ENCODE data around the gene DEDD.

Gene DEDD

GRCh38 chr1:161162052-161162451 lies 29.6 kb upstream of the DEDD start:
- no peaks in the 10 kb centered on the region for H3K9me3 ChIP-seq (ENCODE audit: control insufficient read depth, insufficient read depth, low read length)
- no peak overlapping the region for H3K27ac ChIP-seq (ENCODE audit: low read depth, low read length)
- H3K36me3 ChIP-seq (ENCODE audit: control insufficient read depth, insufficient read depth, low read length) = peaks cover 50% of the 10 kb centered on the region
- H3K27me3 ChIP-seq (ENCODE audit: control insufficient read depth, insufficient read depth, low read length) = no peaks in the 10 kb centered on the region
- H3K4me3 ChIP-seq (ENCODE audit: low read depth, low read length) = no peak overlapping the region
- peaks cover 3% of the 10 kb centered on the region; the same call in 1 of the 2 replicates for H3K4me1 ChIP-seq (ENCODE audit: control insufficient read depth, insufficient read depth, low read length)
- H3K9ac ChIP-seq (ENCODE audit: low read depth, low read length) = no peak overlapping the region

DNA sequence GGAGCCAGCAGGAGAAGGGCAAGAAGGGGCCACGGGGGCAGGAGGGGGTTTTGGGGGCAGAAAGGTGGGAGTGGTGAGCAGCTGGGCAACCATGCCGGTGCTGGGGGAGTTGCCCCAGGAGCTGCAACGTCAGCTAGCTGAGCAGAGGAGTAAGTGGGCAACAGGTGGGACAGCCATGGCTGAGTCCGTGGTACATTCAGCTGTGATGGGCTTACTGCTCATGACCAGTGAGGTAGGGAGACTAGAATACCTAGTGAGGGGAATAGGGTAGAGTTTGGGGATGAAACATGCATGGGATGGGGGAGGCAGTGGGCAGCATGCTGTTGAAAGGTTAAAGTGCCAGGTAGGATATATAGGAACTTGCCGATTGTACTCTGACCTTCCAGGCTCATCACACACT lies 29.2 kb upstream of the DEDD start:
- H3K4me3 ChIP-seq (ENCODE audit: low read depth, low read length) = no peak overlapping the region
- H3K27ac ChIP-seq (ENCODE audit: low read depth, low read length) = no peak overlapping the region
- H3K9ac ChIP-seq (ENCODE audit: low read depth, low read length) = no peak overlapping the region
- peaks cover 53% of the 10 kb centered on the region for H3K36me3 ChIP-seq (ENCODE audit: control insufficient read depth, insufficient read depth, low read length)
- no peaks in the 10 kb centered on the region for H3K27me3 ChIP-seq (ENCODE audit: control insufficient read depth, insufficient read depth, low read length)
- H3K9me3 ChIP-seq (ENCODE audit: control insufficient read depth, insufficient read depth, low read length) = no peaks in the 10 kb centered on the region
- peaks cover 3% of the 10 kb centered on the region; the same call in 1 of the 2 replicates for H3K4me1 ChIP-seq (ENCODE audit: control insufficient read depth, insufficient read depth, low read length)

DNA sequence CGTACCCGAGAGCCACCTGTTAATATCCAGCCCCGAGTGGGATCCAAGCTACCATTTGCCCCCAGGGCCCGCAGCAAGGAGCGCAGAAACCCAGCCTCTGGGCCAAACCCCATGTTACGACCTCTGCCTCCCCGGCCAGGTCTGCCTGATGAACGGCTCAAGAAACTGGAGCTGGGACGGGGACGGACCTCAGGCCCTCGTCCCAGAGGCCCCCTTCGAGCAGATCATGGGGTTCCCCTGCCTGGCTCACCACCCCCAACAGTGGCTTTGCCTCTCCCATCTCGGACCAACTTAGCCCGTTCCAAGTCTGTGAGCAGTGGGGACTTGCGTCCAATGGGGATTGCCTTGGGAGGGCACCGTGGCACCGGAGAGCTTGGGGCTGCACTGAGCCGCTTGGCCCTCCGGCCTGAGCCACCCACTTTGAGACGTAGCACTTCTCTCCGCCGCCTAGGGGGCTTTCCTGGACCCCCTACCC lies 28.2 kb upstream of the DEDD start:
- Histone ChIP-seq H3K27ac (ENCODE audit: low read depth, low read length) (no peak overlapping the region), H3K27me3 (ENCODE audit: control insufficient read depth, insufficient read depth, low read length) (no peaks in the 10 kb centered on the region), H3K36me3 (ENCODE audit: control insufficient read depth, insufficient read depth, low read length) (peaks cover 53% of the 10 kb centered on the region), H3K9ac (ENCODE audit: low read depth, low read length) (no peak overlapping the region), H3K4me1 (ENCODE audit: control insufficient read depth, insufficient read depth, low read length) (peaks cover 3% of the 10 kb centered on the region; the same call in 1 of the 2 replicates), H3K4me3 (ENCODE audit: low read depth, low read length) (no peak overlapping the region), H3K9me3 (ENCODE audit: control insufficient read depth, insufficient read depth, low read length) (no peaks in the 10 kb centered on the region)

DNA sequence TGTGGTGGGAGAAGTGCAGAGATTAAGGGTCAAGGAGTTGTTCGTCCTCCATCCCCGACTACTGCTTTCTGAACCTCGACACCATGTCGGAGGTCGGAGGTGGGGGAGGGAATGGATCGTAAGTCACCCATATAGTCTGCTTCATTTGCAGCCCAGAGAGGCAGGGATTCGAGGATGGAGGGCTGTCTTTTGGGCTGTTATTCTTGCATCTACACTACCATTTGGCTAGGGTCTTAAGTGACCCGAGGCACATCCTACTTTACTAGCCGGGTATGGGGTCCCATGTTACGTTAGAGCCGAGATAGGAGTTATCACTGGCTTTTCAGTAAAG lies 27.4 kb upstream of the DEDD start:
- Histone ChIP-seq H3K4me3 (ENCODE audit: low read depth, low read length) (peak overlapping the region; percentile 78), H3K36me3 (ENCODE audit: control insufficient read depth, insufficient read depth, low read length) (peaks cover 53% of the 10 kb centered on the region), H3K27me3 (ENCODE audit: control insufficient read depth, insufficient read depth, low read length) (no peaks in the 10 kb centered on the region), H3K9me3 (ENCODE audit: control insufficient read depth, insufficient read depth, low read length) (no peaks in the 10 kb centered on the region), H3K4me1 (ENCODE audit: control insufficient read depth, insufficient read depth, low read length) (peaks cover 3% of the 10 kb centered on the region; the same call in 1 of the 2 replicates), H3K27ac (ENCODE audit: low read depth, low read length) (peak overlapping the region; percentile 83), H3K9ac (ENCODE audit: low read depth, low read length) (peak overlapping the region; percentile 75)

GRCh38 chr1:161159087-161159912 lies 26.8 kb upstream of the DEDD start, which contains the start of gene USP21:
Gene USP21, plus strand, starts transcription at chr1:161159500. Its CDS starts 1,141 bp downstream, at chr1:161160641.
- Histone ChIP-seq H3K27me3 (ENCODE audit: control insufficient read depth, insufficient read depth, low read length) (no peaks in the 10 kb centered on the region), H3K27ac (ENCODE audit: low read depth, low read length) (peak within 1 kb of the TSS; percentile 83), H3K4me3 (ENCODE audit: low read depth, low read length) (peak within 1 kb of the TSS; percentile 78), H3K9me3 (ENCODE audit: control insufficient read depth, insufficient read depth, low read length) (no peaks in the 10 kb centered on the region), H3K9ac (ENCODE audit: low read depth, low read length) (peak within 1 kb of the TSS; percentile 75), H3K4me1 (ENCODE audit: control insufficient read depth, insufficient read depth, low read length) (peaks cover 3% of the 10 kb centered on the region; the same call in 1 of the 2 replicates), H3K36me3 (ENCODE audit: control insufficient read depth, insufficient read depth, low read length) (peaks cover 49% of the 10 kb centered on the region)

- Histone ChIP-seq H3K27me3 (ENCODE audit: control insufficient read depth, insufficient read depth, low read length) (no peaks in the 10 kb centered on the region), H3K9me3 (ENCODE audit: control insufficient read depth, insufficient read depth, low read length) (no peaks in the 10 kb centered on the region), H3K4me3 (ENCODE audit: low read depth, low read length) (peak overlapping the region; percentile 78), H3K4me1 (ENCODE audit: control insufficient read depth, insufficient read depth, low read length) (peaks cover 3% of the 10 kb centered on the region; the same call in 1 of the 2 replicates), H3K27ac (ENCODE audit: low read depth, low read length) (peak overlapping the region; percentile 83), H3K36me3 (ENCODE audit: control insufficient read depth, insufficient read depth, low read length) (peaks cover 41% of the 10 kb centered on the region), H3K9ac (ENCODE audit: low read depth, low read length) (no peak overlapping the region)
Observed at GRCh38 chr1:161158316-161159010, 26.0 kb upstream of the DEDD start.

- peaks cover 3% of the 10 kb centered on the region for H3K4me1 ChIP-seq (ENCODE audit: control insufficient read depth, insufficient read depth, low read length)
- no peak overlapping the region for H3K4me3 ChIP-seq (ENCODE audit: low read depth, low read length)
- H3K27ac ChIP-seq (ENCODE audit: low read depth, low read length) = no peak overlapping the region
- no peaks in the 10 kb centered on the region for H3K27me3 ChIP-seq (ENCODE audit: control insufficient read depth, insufficient read depth, low read length)
- H3K9ac ChIP-seq (ENCODE audit: low read depth, low read length) = no peak overlapping the region
- peaks cover 35% of the 10 kb centered on the region for H3K36me3 ChIP-seq (ENCODE audit: control insufficient read depth, insufficient read depth, low read length)
- H3K9me3 ChIP-seq (ENCODE audit: control insufficient read depth, insufficient read depth, low read length) = no peaks in the 10 kb centered on the region
Observed at GRCh38 chr1:161157867-161158266, 25.4 kb upstream of the DEDD start.

- Histone ChIP-seq H3K27me3 (ENCODE audit: control insufficient read depth, insufficient read depth, low read length) (no peaks in the 10 kb centered on the region), H3K4me3 (ENCODE audit: low read depth, low read length) (peak within 1 kb of the TSS; percentile 80), H3K4me1 (ENCODE audit: control insufficient read depth, insufficient read depth, low read length) (no peaks in the 10 kb centered on the region; the same call in 1 of the 2 replicates), H3K9ac (ENCODE audit: low read depth, low read length) (peak within 1 kb of the TSS; percentile 96), H3K9me3 (ENCODE audit: control insufficient read depth, insufficient read depth, low read length) (no peaks in the 10 kb centered on the region), H3K27ac (ENCODE audit: low read depth, low read length) (peak within 1 kb of the TSS; percentile 94), H3K36me3 (ENCODE audit: control insufficient read depth, insufficient read depth, low read length) (peaks cover 19% of the 10 kb centered on the region)
Observed at GRCh38 chr1:161153682-161154337, 21.3 kb upstream of the DEDD start, which contains the start of gene UFC1. Gene UFC1, plus strand, starts transcription at chr1:161153978. Its CDS starts 20 bp downstream, at chr1:161153998.

DNA sequence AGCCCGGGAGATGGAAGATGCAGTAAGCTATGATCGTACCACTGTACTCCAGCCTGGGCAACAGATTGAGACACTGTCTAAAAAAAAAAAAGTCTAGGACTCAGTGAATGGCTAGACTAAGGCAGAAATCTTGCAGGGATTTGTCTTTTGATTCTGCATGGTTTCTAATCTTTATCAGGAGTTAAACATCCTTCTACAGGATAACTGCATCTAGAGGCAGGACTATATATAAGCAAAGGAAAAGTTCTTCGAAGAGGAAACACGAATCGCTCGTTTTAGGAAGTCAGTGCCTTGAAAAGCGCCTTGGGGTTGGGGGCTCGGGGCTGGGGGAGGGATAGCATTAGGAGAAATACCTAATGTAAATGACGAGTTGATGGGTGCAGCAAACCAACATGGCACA lies 20.7 kb upstream of the DEDD start:
- H3K36me3 ChIP-seq (ENCODE audit: control insufficient read depth, insufficient read depth, low read length) = peaks cover 15% of the 10 kb centered on the region
- H3K27me3 ChIP-seq (ENCODE audit: control insufficient read depth, insufficient read depth, low read length) = no peaks in the 10 kb centered on the region
- no peak overlapping the region for H3K9ac ChIP-seq (ENCODE audit: low read depth, low read length)
- H3K27ac ChIP-seq (ENCODE audit: low read depth, low read length) = peak overlapping the region; percentile 94
- no peaks in the 10 kb centered on the region; the same call in 1 of the 2 replicates for H3K4me1 ChIP-seq (ENCODE audit: control insufficient read depth, insufficient read depth, low read length)
- no peaks in the 10 kb centered on the region for H3K9me3 ChIP-seq (ENCODE audit: control insufficient read depth, insufficient read depth, low read length)
- H3K4me3 ChIP-seq (ENCODE audit: low read depth, low read length) = peak overlapping the region; percentile 80

DNA sequence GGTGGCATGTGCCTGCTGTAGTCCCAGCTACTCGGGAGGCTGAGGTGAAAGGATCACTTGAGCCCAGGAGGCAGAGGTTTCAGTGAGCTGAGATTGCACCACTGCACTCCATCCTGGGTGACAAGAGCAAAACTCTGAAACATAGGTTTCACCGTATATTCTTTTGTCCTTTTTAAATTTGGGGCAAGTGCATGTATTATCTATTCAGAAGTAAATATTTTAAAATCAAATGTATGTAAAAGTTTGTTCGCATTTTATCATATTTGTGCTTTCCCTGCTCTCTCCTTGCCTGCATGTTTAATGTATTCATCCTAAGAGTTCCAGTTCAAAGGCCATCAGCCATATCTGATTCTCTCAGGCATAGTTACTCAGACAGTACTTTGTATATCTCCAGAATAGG lies 13.4 kb upstream of the DEDD start:
- Histone ChIP-seq H3K9me3 (ENCODE audit: control insufficient read depth, insufficient read depth, low read length) (no peaks in the 10 kb centered on the region), H3K4me3 (ENCODE audit: low read depth, low read length) (no peak overlapping the region), H3K9ac (ENCODE audit: low read depth, low read length) (no peak overlapping the region), H3K36me3 (ENCODE audit: control insufficient read depth, insufficient read depth, low read length) (no peaks in the 10 kb centered on the region), H3K27me3 (ENCODE audit: control insufficient read depth, insufficient read depth, low read length) (no peaks in the 10 kb centered on the region), H3K4me1 (ENCODE audit: control insufficient read depth, insufficient read depth, low read length) (no peaks in the 10 kb centered on the region), H3K27ac (ENCODE audit: low read depth, low read length) (no peak overlapping the region)

All from HUES48 (cell line).